ENCODE data around the gene VPS50. TPM values are rescaled to one million over a fixed set of nuclear protein-coding genes. Genes with fewer than 3 reads are reported as not detected.

Gene VPS50
- total and polyA plus RNA-seq, 2 experiments from 2014 or later: 11.9 to 30.9 TPM

GRCh38 chr7:93238131-93238530 lies 6.0 kb downstream of the VPS50 start:
- Histone ChIP-seq H3K4me1 (ENCODE audit: insufficient read depth) (0 out of 2 replicates have a peak, but pooled peaks cover 2% of the 10 kb centered on the region), H3K4me2 (ENCODE audit: unreplicated experiment) (no peak overlapping the region), H2AFZ (no peak overlapping the region), H3K9ac (no peak overlapping the region), H3K4me3 (no peak overlapping the region), H3K27ac (no peak overlapping the region), H3K27me3 (replicated peaks; ENCODE audit: insufficient read depth) (no peaks in the 10 kb centered on the region), H3K36me3 (ENCODE audit: low read depth) (0 out of 2 replicates have a peak, but pooled peaks cover 3% of the 10 kb centered on the region), H3K79me2 (ENCODE audit: insufficient read depth) (peaks cover 49% of the 10 kb centered on the region), H3F3A (ENCODE audit: insufficient read depth) (no peaks in the 10 kb centered on the region), H3K9me2 (ENCODE audit: insufficient read depth) (no peaks in the 10 kb centered on the region), H4K20me1 (ENCODE audit: insufficient read depth) (no peaks in the 10 kb centered on the region), H3K9me3 (ENCODE audit: low read depth) (no peaks in the 10 kb centered on the region)
- no peak for DNase-seq
- TF ChIP-seq EZH2phosphoT487 (IDR thresholded peaks at IDR 0.05; ENCODE audit: insufficient read depth, low read depth) (no peak), EZH2 (IDR thresholded peaks at IDR 0.05; ENCODE audit: insufficient read depth, poor library complexity, severe bottlenecking) (no peak)
- in situ Hi-C loops (cut with MboI): no loop called here
- WGBS, 2 experiments (ENCODE audit: low coverage in 1 of 2, low lambda C conversion rate in 2 of 2, missing lambda C conversion rate in 2 of 2): 97% methylated on average over 4 of the region's 4 CpGs

GRCh38 chr7:93238748-93239147 lies 6.6 kb downstream of the VPS50 start:
- 79 to 80% methylated on average over 2 of the region's 2 CpGs for WGBS, 2 experiments (ENCODE audit: low coverage in 1 of 2, low lambda C conversion rate in 2 of 2, missing lambda C conversion rate in 2 of 2)
- no peak for TF ChIP-seq EZH2 (IDR thresholded peaks at IDR 0.05; ENCODE audit: insufficient read depth, poor library complexity, severe bottlenecking)
- no peak for TF ChIP-seq EZH2phosphoT487 (IDR thresholded peaks at IDR 0.05; ENCODE audit: insufficient read depth, low read depth)

GRCh38 chr7:93239824-93240223 lies 7.7 kb downstream of the VPS50 start:
- no peaks in the 10 kb centered on the region for H3K9me2 ChIP-seq (ENCODE audit: insufficient read depth)
- H3K9ac ChIP-seq: no peak overlapping the region
- no peak overlapping the region for H3K27ac ChIP-seq
- H3K4me2 ChIP-seq (ENCODE audit: unreplicated experiment): no peak overlapping the region
- no peaks in the 10 kb centered on the region for H3K4me1 ChIP-seq (ENCODE audit: insufficient read depth)
- no peak for TF ChIP-seq EZH2phosphoT487 (IDR thresholded peaks at IDR 0.05; ENCODE audit: insufficient read depth, low read depth)
- TF ChIP-seq EZH2 (IDR thresholded peaks at IDR 0.05; ENCODE audit: insufficient read depth, poor library complexity, severe bottlenecking): no peak
- H3K36me3 ChIP-seq (ENCODE audit: low read depth): 0 out of 2 replicates have a peak, but pooled peaks cover 3% of the 10 kb centered on the region
- in situ Hi-C loops (cut with MboI): loop anchor here (10.0 kb wide), 1 partner anchor 305 kb away; no protein-coding TSS in a partner anchor
- no peak for DNase-seq
- no peak overlapping the region for H3K4me3 ChIP-seq
- H3K9me3 ChIP-seq (ENCODE audit: low read depth): no peaks in the 10 kb centered on the region
- no peaks in the 10 kb centered on the region for H4K20me1 ChIP-seq (ENCODE audit: insufficient read depth)
- WGBS, 2 experiments (ENCODE audit: low coverage in 1 of 2, low lambda C conversion rate in 2 of 2, missing lambda C conversion rate in 2 of 2): 83 to 86% methylated on average over 4 of the region's 4 CpGs
- H3F3A ChIP-seq (ENCODE audit: insufficient read depth): no peaks in the 10 kb centered on the region
- H2AFZ ChIP-seq: no peak overlapping the region
- H3K79me2 ChIP-seq (ENCODE audit: insufficient read depth): peaks cover 32% of the 10 kb centered on the region
- no peaks in the 10 kb centered on the region for H3K27me3 ChIP-seq (replicated peaks; ENCODE audit: insufficient read depth)

More at GRCh38 chr7:93238748-93239147, 6.6 kb downstream of the VPS50 start:
- in situ Hi-C loops (cut with MboI): no loop called here
- H2AFZ ChIP-seq: no peak overlapping the region
- H3K36me3 ChIP-seq (ENCODE audit: low read depth): 0 out of 2 replicates have a peak, but pooled peaks cover 3% of the 10 kb centered on the region
- no peak overlapping the region for H3K9ac ChIP-seq
- H3K4me2 ChIP-seq (ENCODE audit: unreplicated experiment): no peak overlapping the region
- H3K4me1 ChIP-seq (ENCODE audit: insufficient read depth): no peaks in the 10 kb centered on the region
- no peaks in the 10 kb centered on the region for H3F3A ChIP-seq (ENCODE audit: insufficient read depth)
- H4K20me1 ChIP-seq (ENCODE audit: insufficient read depth): no peaks in the 10 kb centered on the region
- H3K9me2 ChIP-seq (ENCODE audit: insufficient read depth): no peaks in the 10 kb centered on the region
- DNase-seq: no peak
- no peak overlapping the region for H3K4me3 ChIP-seq
- no peaks in the 10 kb centered on the region for H3K27me3 ChIP-seq (replicated peaks; ENCODE audit: insufficient read depth)
- peaks cover 43% of the 10 kb centered on the region for H3K79me2 ChIP-seq (ENCODE audit: insufficient read depth)
- no peaks in the 10 kb centered on the region for H3K9me3 ChIP-seq (ENCODE audit: low read depth)
- H3K27ac ChIP-seq: no peak overlapping the region

DNA sequence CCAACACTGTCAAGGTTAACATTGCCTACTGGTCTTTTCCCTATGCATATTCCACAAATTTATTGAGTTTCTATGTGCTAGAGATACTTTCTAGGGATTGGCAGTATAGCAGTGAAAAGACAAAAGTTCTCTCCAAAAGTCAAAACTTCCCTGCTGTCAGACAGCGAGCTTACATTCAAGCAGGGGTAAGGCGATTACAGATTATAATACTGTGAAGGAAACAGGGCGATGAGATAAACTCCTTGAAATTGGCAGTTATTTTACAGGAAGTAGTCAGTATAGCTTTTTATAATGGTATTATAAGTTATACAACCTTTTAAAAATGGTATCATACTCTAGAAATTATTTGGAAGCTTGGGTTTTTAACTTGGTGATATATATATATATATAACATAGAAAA lies 9.9 kb downstream of the VPS50 start:
- Histone ChIP-seq H3K79me2 (ENCODE audit: insufficient read depth) (peaks cover 27% of the 10 kb centered on the region), H4K20me1 (ENCODE audit: insufficient read depth) (no peaks in the 10 kb centered on the region), H3K27me3 (replicated peaks; ENCODE audit: insufficient read depth) (no peaks in the 10 kb centered on the region), H3F3A (ENCODE audit: insufficient read depth) (no peaks in the 10 kb centered on the region), H2AFZ (no peak overlapping the region), H3K4me3 (no peak overlapping the region), H3K4me2 (ENCODE audit: unreplicated experiment) (no peak overlapping the region), H3K9ac (no peak overlapping the region), H3K36me3 (ENCODE audit: low read depth) (0 out of 2 replicates have a peak, but pooled peaks cover 3% of the 10 kb centered on the region), H3K27ac (no peak overlapping the region), H3K9me3 (ENCODE audit: low read depth) (no peaks in the 10 kb centered on the region), H3K9me2 (ENCODE audit: insufficient read depth) (no peaks in the 10 kb centered on the region), H3K4me1 (ENCODE audit: insufficient read depth) (peaks cover 10% of the 10 kb centered on the region; the same call in 1 of the 2 replicates)
- in situ Hi-C loops (cut with MboI): loop anchor here (10.0 kb wide), 1 partner anchor 303 kb away; no protein-coding TSS in a partner anchor
- DNase-seq: no peak
- WGBS, 2 experiments (ENCODE audit: low coverage in 1 of 2, low lambda C conversion rate in 2 of 2, missing lambda C conversion rate in 2 of 2): 96% methylated on average over 3 of the region's 3 CpGs
- TF ChIP-seq EZH2 (IDR thresholded peaks at IDR 0.05; ENCODE audit: insufficient read depth, poor library complexity, severe bottlenecking) (no peak), EZH2phosphoT487 (IDR thresholded peaks at IDR 0.05; ENCODE audit: insufficient read depth, low read depth) (no peak)

All from GM23248 (cell line).